Measurements from ENCODE around the gene NR3C2. TPM values are rescaled to one million over a fixed set of nuclear protein-coding genes. Genes with fewer than 3 reads are reported as not detected.
"Not testable (repeated sequence)": the region's sequence is repeated elsewhere in the genome, so short reads cannot be mapped to it uniquely, and the experiment has no call there.

Gene NR3C2
- total RNA-seq, 1 donor from 2014 or later: 16.7 TPM

GRCh38 chr4:148090503-148091476, 351.4 kb downstream of the NR3C2 start:
- H3K9me3 ChIP-seq (ENCODE audit: control insufficient read depth in 3 of 3, low read length in 3 of 3): no peaks in the 10 kb centered on the region
- H3K27me3 ChIP-seq (ENCODE audit: control insufficient read depth in 3 of 3, insufficient read depth in 3 of 3, low read length in 3 of 3): no peaks in the 10 kb centered on the region
- H3K27ac ChIP-seq (ENCODE audit: low read depth, low read length): no peak overlapping the region
- no peak overlapping the region for H3K9ac ChIP-seq (ENCODE audit: low read depth in 1 of 3, low read length in 3 of 3)
- H3K4me1 ChIP-seq (ENCODE audit: control insufficient read depth in 3 of 3, insufficient read depth in 3 of 3, low read length in 3 of 3): peaks cover 15 to 27% (median 16%) of the 10 kb centered on the region in 3 donors
- H3K36me3 ChIP-seq (ENCODE audit: control insufficient read depth in 3 of 3, insufficient read depth in 3 of 3, low read length in 3 of 3): peaks cover 0 to 5% (median 0%) of the 10 kb centered on the region in 3 donors
- no peak overlapping the region for H3K4me3 ChIP-seq (ENCODE audit: low read length in 3 of 3)

GRCh38 chr4:148090029-148090428, 352.2 kb downstream of the NR3C2 start:
- Histone ChIP-seq H3K4me3 (ENCODE audit: low read length in 3 of 3) (no peak overlapping the region), H3K9me3 (ENCODE audit: control insufficient read depth in 3 of 3, low read length in 3 of 3) (no peaks in the 10 kb centered on the region), H3K36me3 (ENCODE audit: control insufficient read depth in 3 of 3, insufficient read depth in 3 of 3, low read length in 3 of 3) (peaks cover 0 to 5% (median 0%) of the 10 kb centered on the region in 3 donors), H3K9ac (ENCODE audit: low read depth in 1 of 3, low read length in 3 of 3) (no peak overlapping the region), H3K27ac (ENCODE audit: low read depth, low read length) (no peak overlapping the region), H3K4me1 (ENCODE audit: control insufficient read depth in 3 of 3, insufficient read depth in 3 of 3, low read length in 3 of 3) (peaks cover 15 to 27% (median 16%) of the 10 kb centered on the region in 3 donors), H3K27me3 (ENCODE audit: control insufficient read depth in 3 of 3, insufficient read depth in 3 of 3, low read length in 3 of 3) (no peaks in the 10 kb centered on the region)

GRCh38 chr4:148089624-148090023, 352.6 kb downstream of the NR3C2 start:
- no peak overlapping the region for H3K27ac ChIP-seq (ENCODE audit: low read depth, low read length)
- no peaks in the 10 kb centered on the region for H3K9me3 ChIP-seq (ENCODE audit: control insufficient read depth in 3 of 3, low read length in 3 of 3)
- H3K36me3 ChIP-seq (ENCODE audit: control insufficient read depth in 3 of 3, insufficient read depth in 3 of 3, low read length in 3 of 3): peaks cover 0 to 5% (median 0%) of the 10 kb centered on the region in 3 donors
- no peak overlapping the region for H3K4me3 ChIP-seq (ENCODE audit: low read length in 3 of 3)
- H3K27me3 ChIP-seq (ENCODE audit: control insufficient read depth in 3 of 3, insufficient read depth in 3 of 3, low read length in 3 of 3): no peaks in the 10 kb centered on the region
- H3K9ac ChIP-seq (ENCODE audit: low read depth in 1 of 3, low read length in 3 of 3): no peak overlapping the region
- H3K4me1 ChIP-seq (ENCODE audit: control insufficient read depth in 3 of 3, insufficient read depth in 3 of 3, low read length in 3 of 3): peaks cover 15 to 27% (median 16%) of the 10 kb centered on the region in 3 donors

GRCh38 chr4:148083073-148083472, 359.1 kb downstream of the NR3C2 start:
- H3K27me3 ChIP-seq (ENCODE audit: control insufficient read depth in 3 of 3, insufficient read depth in 3 of 3, low read length in 3 of 3); H3K27ac ChIP-seq (ENCODE audit: low read depth, low read length); H3K9me3 ChIP-seq (ENCODE audit: control insufficient read depth in 3 of 3, low read length in 3 of 3); H3K9ac ChIP-seq (ENCODE audit: low read depth in 1 of 3, low read length in 3 of 3); H3K4me3 ChIP-seq (ENCODE audit: low read length in 3 of 3); H3K4me1 ChIP-seq (ENCODE audit: control insufficient read depth in 3 of 3, insufficient read depth in 3 of 3, low read length in 3 of 3): not testable (repeated sequence)
- peaks cover 10 to 15% (median 12%) of the 10 kb centered on the region in 3 donors for H3K36me3 ChIP-seq (ENCODE audit: control insufficient read depth in 3 of 3, insufficient read depth in 3 of 3, low read length in 3 of 3)

- Histone ChIP-seq H3K27me3 (ENCODE audit: control insufficient read depth in 3 of 3, insufficient read depth in 3 of 3, low read length in 3 of 3) (no peaks in the 10 kb centered on the region), H3K4me3 (ENCODE audit: low read length in 3 of 3) (no peak overlapping the region), H3K9me3 (ENCODE audit: control insufficient read depth in 3 of 3, low read length in 3 of 3) (no peaks in the 10 kb centered on the region), H3K9ac (ENCODE audit: low read depth in 1 of 3, low read length in 3 of 3) (no peak overlapping the region), H3K36me3 (ENCODE audit: control insufficient read depth in 3 of 3, insufficient read depth in 3 of 3, low read length in 3 of 3) (peaks cover 10 to 15% (median 12%) of the 10 kb centered on the region in 3 donors), H3K27ac (ENCODE audit: low read depth, low read length) (no peak overlapping the region), H3K4me1 (ENCODE audit: control insufficient read depth in 3 of 3, insufficient read depth in 3 of 3, low read length in 3 of 3) (peaks cover 0 to 4% (median 3%) of the 10 kb centered on the region in 3 donors)
Observed at GRCh38 chr4:148081745-148082144, 360.5 kb downstream of the NR3C2 start.

GRCh38 chr4:148081267-148081666, 360.9 kb downstream of the NR3C2 start:
- no peak overlapping the region for H3K9ac ChIP-seq (ENCODE audit: low read depth in 1 of 3, low read length in 3 of 3)
- H3K9me3 ChIP-seq (ENCODE audit: control insufficient read depth in 3 of 3, low read length in 3 of 3): peaks cover 0 to 2% (median 0%) of the 10 kb centered on the region in 3 donors
- peaks cover 10 to 15% (median 12%) of the 10 kb centered on the region in 3 donors for H3K36me3 ChIP-seq (ENCODE audit: control insufficient read depth in 3 of 3, insufficient read depth in 3 of 3, low read length in 3 of 3)
- peaks cover 0 to 6% (median 4%) of the 10 kb centered on the region in 3 donors for H3K4me1 ChIP-seq (ENCODE audit: control insufficient read depth in 3 of 3, insufficient read depth in 3 of 3, low read length in 3 of 3)
- no peak overlapping the region for H3K27ac ChIP-seq (ENCODE audit: low read depth, low read length)
- no peak overlapping the region for H3K4me3 ChIP-seq (ENCODE audit: low read length in 3 of 3)
- H3K27me3 ChIP-seq (ENCODE audit: control insufficient read depth in 3 of 3, insufficient read depth in 3 of 3, low read length in 3 of 3): no peaks in the 10 kb centered on the region

GRCh38 chr4:148079961-148080360, 362.3 kb downstream of the NR3C2 start:
- Histone ChIP-seq H3K27ac (ENCODE audit: low read depth, low read length) (no peak overlapping the region), H3K27me3 (ENCODE audit: control insufficient read depth in 3 of 3, insufficient read depth in 3 of 3, low read length in 3 of 3) (no peaks in the 10 kb centered on the region), H3K36me3 (ENCODE audit: control insufficient read depth in 3 of 3, insufficient read depth in 3 of 3, low read length in 3 of 3) (peaks cover 10 to 23% (median 21%) of the 10 kb centered on the region in 3 donors), H3K9me3 (ENCODE audit: control insufficient read depth in 3 of 3, low read length in 3 of 3) (peaks cover 0 to 3% (median 2%) of the 10 kb centered on the region in 3 donors), H3K9ac (ENCODE audit: low read depth in 1 of 3, low read length in 3 of 3) (no peak overlapping the region), H3K4me3 (ENCODE audit: low read length in 3 of 3) (no peak overlapping the region), H3K4me1 (ENCODE audit: control insufficient read depth in 3 of 3, insufficient read depth in 3 of 3, low read length in 3 of 3) (peaks cover 0 to 7% (median 4%) of the 10 kb centered on the region in 3 donors)

GRCh38 chr4:148078061-148078460, 364.2 kb downstream of the NR3C2 start:
- Histone ChIP-seq H3K4me1 (ENCODE audit: control insufficient read depth in 3 of 3, insufficient read depth in 3 of 3, low read length in 3 of 3) (peaks cover 4 to 24% (median 12%) of the 10 kb centered on the region in 3 donors), H3K27ac (ENCODE audit: low read depth, low read length) (no peak overlapping the region), H3K4me3 (ENCODE audit: low read length in 3 of 3) (no peak overlapping the region), H3K36me3 (ENCODE audit: control insufficient read depth in 3 of 3, insufficient read depth in 3 of 3, low read length in 3 of 3) (peaks cover 14 to 30% (median 28%) of the 10 kb centered on the region in 3 donors), H3K27me3 (ENCODE audit: control insufficient read depth in 3 of 3, insufficient read depth in 3 of 3, low read length in 3 of 3) (no peaks in the 10 kb centered on the region), H3K9ac (ENCODE audit: low read depth in 1 of 3, low read length in 3 of 3) (no peak overlapping the region), H3K9me3 (ENCODE audit: control insufficient read depth in 3 of 3, low read length in 3 of 3) (peaks cover 2 to 3% (median 2%) of the 10 kb centered on the region in 3 donors)

GRCh38 chr4:148077581-148077980, 364.6 kb downstream of the NR3C2 start:
- H3K9me3 ChIP-seq (ENCODE audit: control insufficient read depth in 3 of 3, low read length in 3 of 3): peaks cover 2 to 3% (median 2%) of the 10 kb centered on the region in 3 donors
- no peak overlapping the region for H3K9ac ChIP-seq (ENCODE audit: low read depth in 1 of 3, low read length in 3 of 3)
- no peaks in the 10 kb centered on the region for H3K27me3 ChIP-seq (ENCODE audit: control insufficient read depth in 3 of 3, insufficient read depth in 3 of 3, low read length in 3 of 3)
- peaks cover 18 to 34% (median 32%) of the 10 kb centered on the region in 3 donors for H3K36me3 ChIP-seq (ENCODE audit: control insufficient read depth in 3 of 3, insufficient read depth in 3 of 3, low read length in 3 of 3)
- H3K4me1 ChIP-seq (ENCODE audit: control insufficient read depth in 3 of 3, insufficient read depth in 3 of 3, low read length in 3 of 3): peaks cover 4 to 27% (median 15%) of the 10 kb centered on the region in 3 donors
- no peak overlapping the region for H3K4me3 ChIP-seq (ENCODE audit: low read length in 3 of 3)
- no peak overlapping the region for H3K27ac ChIP-seq (ENCODE audit: low read depth, low read length)

GRCh38 chr4:148076964-148077363, 365.2 kb downstream of the NR3C2 start:
- Histone ChIP-seq H3K9me3 (ENCODE audit: control insufficient read depth in 3 of 3, low read length in 3 of 3) (peaks cover 2 to 3% (median 2%) of the 10 kb centered on the region in 3 donors), H3K27ac (ENCODE audit: low read depth, low read length) (no peak overlapping the region), H3K9ac (ENCODE audit: low read depth in 1 of 3, low read length in 3 of 3) (no peak overlapping the region), H3K4me3 (ENCODE audit: low read length in 3 of 3) (no peak overlapping the region), H3K27me3 (ENCODE audit: control insufficient read depth in 3 of 3, insufficient read depth in 3 of 3, low read length in 3 of 3) (no peaks in the 10 kb centered on the region), H3K4me1 (ENCODE audit: control insufficient read depth in 3 of 3, insufficient read depth in 3 of 3, low read length in 3 of 3) (peaks cover 4 to 31% (median 15%) of the 10 kb centered on the region in 3 donors), H3K36me3 (ENCODE audit: control insufficient read depth in 3 of 3, insufficient read depth in 3 of 3, low read length in 3 of 3) (peaks cover 20 to 39% (median 37%) of the 10 kb centered on the region in 3 donors)

All from skeletal muscle tissue (tissue), 4 donors.